GM19240 (cell line): ENCODE data around the gene TERC.
A peak's percentile ranks its signal among the peaks of the same experiment; 100 is the strongest.

Experiments used
- DNase-seq: peaks from one replicate; pipeline ENCODE4 v3.0.0; 2011; ENCODE audit warnings: low spot score; ENCODE audit not compliant: insufficient read length

Gene TERC

GRCh38 chr3:169764882-169765612 is at the start of gene TERC:
Gene TERC (minus strand): TSS chr3:169765060.
- peak; percentile 51 for DNase-seq

GRCh38 chr3:169813757-169814517 is 49.1 kb upstream of the TERC start:
- DNase-seq = peak; percentile 41

GRCh38 chr3:169813278-169813677 is 48.4 kb upstream of the TERC start:
- DNase-seq = no peak

GRCh38 chr3:169812332-169813235 is 47.7 kb upstream of the TERC start, which contains the start of the genes LRRC34 and LRRIQ4:
Gene LRRC34 (minus strand): TSS chr3:169812904. CDS start chr3:169812548, 356 bp downstream.
Gene LRRIQ4 (plus strand): TSS chr3:169812870. CDS start chr3:169821922, 9,052 bp downstream.
- DNase-seq = peak; percentile 27

- DNase-seq = no peak
Observed at GRCh38 chr3:169811631-169812331, 46.9 kb upstream of the TERC start.

- DNase-seq = no peak
Observed at GRCh38 chr3:169809230-169809795, 44.5 kb upstream of the TERC start.

GRCh38 chr3:169804681-169805080 is 39.8 kb upstream of the TERC start:
- no peak for DNase-seq

GRCh38 chr3:169792359-169792758 is 27.5 kb upstream of the TERC start:
- no peak for DNase-seq

GRCh38 chr3:169790687-169791429 is 26.0 kb upstream of the TERC start:
- no peak for DNase-seq

- DNase-seq = no peak
Observed at GRCh38 chr3:169790219-169790618, 25.4 kb upstream of the TERC start.

GRCh38 chr3:169787791-169788190 is 22.9 kb upstream of the TERC start:
- no peak for DNase-seq

GRCh38 chr3:169787120-169787519 is 22.3 kb upstream of the TERC start:
- no peak for DNase-seq

- DNase-seq = no peak
Observed at GRCh38 chr3:169781209-169781855, 16.5 kb upstream of the TERC start.

- DNase-seq = no peak
Observed at GRCh38 chr3:169780742-169781141, 15.9 kb upstream of the TERC start.

- DNase-seq = no peak
Observed at GRCh38 chr3:169777822-169778221, 13.0 kb upstream of the TERC start.

GRCh38 chr3:169774186-169774585 is 9.3 kb upstream of the TERC start:
- no peak for DNase-seq

- peak; percentile 44 for DNase-seq
Observed at GRCh38 chr3:169772897-169773816, 8.3 kb upstream of the TERC start, which contains the start of gene MYNN. Gene MYNN (plus strand): TSS chr3:169773396. CDS start chr3:169774296, 900 bp downstream.

- DNase-seq = no peak
Observed at GRCh38 chr3:169772305-169772896, 7.5 kb upstream of the TERC start.
